HepG2 (cell line): ENCODE results near the gene SPC24. TPM values are rescaled to one million over a fixed set of nuclear protein-coding genes. Genes with fewer than 3 reads are reported as not detected.

Experiments
- CBX2 ChIP-seq, 2 experiments: fragments of 200-600 bp in 1 of 2; sonication (generic); formaldehyde crosslinking in 1 of 2; IDR thresholded peaks; 2 replicates each; pipeline versions ENCODE4 v1.7.0 to v1.8.1; 2018 to 2022; ENCODE audit warnings: low read depth in 2 of 2, low read length in 1 of 2, mild to moderate bottlenecking in 1 of 2, missing genetic modification reagents in 1 of 2
- GATA4 ChIP-seq: sonication (generic); IDR thresholded peaks from 2 replicates; pipeline ENCODE4 v1.6.1; 2016; ENCODE audit warnings: antibody characterized with exemption, low read depth, borderline replicate concordance
- GFI1 ChIP-seq: sonication (generic); formaldehyde crosslinking; IDR thresholded peaks from 2 replicates; pipeline ENCODE4 v1.5.0; 2020; ENCODE audit warnings: missing genetic modification reagents, mild to moderate bottlenecking, borderline replicate concordance
- GMEB2 ChIP-seq: IDR thresholded peaks from 2 replicates; pipeline ENCODE4 v1.6.1; 2016; ENCODE audit warnings: missing biosample characterization, missing genetic modification reagents, low read depth
- HNRNPLL ChIP-seq: fragments of 200-400 bp; formaldehyde crosslinking; IDR thresholded peaks from 2 replicates; pipeline ENCODE4 v1.6.1; 2017; ENCODE audit warnings: mild to moderate bottlenecking, low read depth, low read length; ENCODE audit not compliant: poor library complexity, severe bottlenecking
- HOXA9 ChIP-seq: sonication (generic); formaldehyde crosslinking; IDR thresholded peaks from 2 replicates; pipeline ENCODE4 v1.8.1; 2022; ENCODE audit warnings: missing genetic modification reagents, mild to moderate bottlenecking, moderate library complexity, borderline replicate concordance
- KLF9 ChIP-seq: IDR thresholded peaks from 2 replicates; pipeline ENCODE4 v1.6.1; 2016; ENCODE audit warnings: low read depth
- MTA1 ChIP-seq: sonication (generic); formaldehyde crosslinking; IDR thresholded peaks from 2 replicates; pipeline ENCODE4 v1.4.0; 2020; ENCODE audit warnings: missing genetic modification reagents, mild to moderate bottlenecking, borderline replicate concordance
- NAIF1 ChIP-seq: sonication (generic); formaldehyde crosslinking; IDR thresholded peaks from 2 replicates; pipeline ENCODE4 v1.5.0; 2020; ENCODE audit warnings: mild to moderate bottlenecking, missing genetic modification reagents, borderline replicate concordance
- NCOA5 ChIP-seq: sonication (generic); formaldehyde crosslinking; IDR thresholded peaks from 2 replicates; pipeline ENCODE4 v1.4.0; 2020; ENCODE audit warnings: missing genetic modification reagents
- SIX1 ChIP-seq: sonication (generic); formaldehyde crosslinking; IDR thresholded peaks from 2 replicates; pipeline ENCODE4 v1.4.0; 2020; ENCODE audit warnings: missing genetic modification reagents, borderline replicate concordance
- SIX4 ChIP-seq: sonication (generic); formaldehyde crosslinking; IDR thresholded peaks from 2 replicates; pipeline ENCODE4 v1.4.0; 2020; ENCODE audit warnings: missing genetic modification reagents
- TBX2 ChIP-seq: sonication (generic); formaldehyde crosslinking; IDR thresholded peaks from 2 replicates; pipeline ENCODE4 v1.5.0; 2020; ENCODE audit warnings: missing genetic modification reagents, mild to moderate bottlenecking, borderline replicate concordance
- TCF7L2 ChIP-seq: IDR thresholded peaks from 2 replicates; pipeline ENCODE4 v1.6.1; 2011; ENCODE audit warnings: mild to moderate bottlenecking, low read depth, low read length, moderate library complexity
- THAP9 ChIP-seq: sonication (generic); formaldehyde crosslinking; IDR thresholded peaks from 2 replicates; pipeline ENCODE4; 2020; ENCODE audit warnings: missing genetic modification reagents, mild to moderate bottlenecking, borderline replicate concordance
- ZNF296 ChIP-seq: sonication (generic); formaldehyde crosslinking; conservative IDR thresholded peaks from 2 replicates; pipeline ENCODE4 v1.5.0; 2020; ENCODE audit warnings: mild to moderate bottlenecking, missing genetic modification reagents
- ZNF749 ChIP-seq: sonication (generic); formaldehyde crosslinking; IDR thresholded peaks from 2 replicates; pipeline ENCODE4 v1.8.0; 2022; ENCODE audit warnings: mild to moderate bottlenecking, missing genetic modification reagents, moderate library complexity, borderline replicate concordance
- polyA plus RNA-seq, 8 experiments: library from polyadenylated mRNA; depleted of rRNA in 3 of 8; stranded (reverse) in 7 of 8; unstranded in 1 of 8; fragments of >200 nt; fragmentation: Illumina TruSeq in 4 of 8; extraction: Trizol in 4 of 8; gene quantifications; 2 replicates each; pipeline versions ENCODE4 v1.2.1 to v1.2.3, GENCODE V29; 2011 to 2016; ENCODE audit warnings: low read depth in 4 of 8, missing spikeins in 1 of 8, mixed read lengths in 1 of 8; ENCODE audit not compliant: insufficient read depth in 1 of 8
- total RNA-seq, 5 experiments: library from RNA; depleted of rRNA; stranded (reverse); fragments of >200 nt; fragmentation: Illumina TruSeq; extraction: Trizol; gene quantifications; 2 replicates each; pipeline ENCODE4 v1.2.3, GENCODE V29; 2016; ENCODE audit warnings: low read depth in 1 of 5
- TF ChIP-seq, protein P1 (sequence below): sonication (generic); formaldehyde crosslinking; IDR thresholded peaks from 2 replicates; pipeline ENCODE4 v1.4.0; 2020; ENCODE audit warnings: missing genetic modification reagents

SPC24 gene
- total and polyA plus RNA-seq, 2 of the 13 experiments (the other 11 are each of a cell fraction or from before 2014, with no cell fraction given), result 10.0 to 46.2 TPM

- TF ChIP-seq THAP9 (CRISPR knock-in tag) (0 out of 2 replicates have a peak, but pooled peaks have one; percentile 31), TBX2 (CRISPR knock-in tag) (peak; percentile 70), CBX2 (IDR thresholded peaks at IDR 0.05; ENCODE audit: low read depth, low read length) (no peak), CBX2 (CRISPR knock-in tag; IDR thresholded peaks at IDR 0.05; ENCODE audit: low read depth) (no peak), NCOA5 (no peak), SIX1 (no peak), ZNF296 (CRISPR knock-in tag) (no peak), SIX4 (CRISPR knock-in tag) (no peak; the same call in 1 of the 2 replicates), KLF9 (CRISPR knock-in tag) (no peak), MTA1 (CRISPR knock-in tag) (no peak), TCF7L2 (no peak), GATA4 (no peak), HOXA9 (0 out of 2 replicates have a peak, but pooled peaks have one; percentile 25), GFI1 (CRISPR knock-in tag) (no peak), HNRNPLL (no peak), ZNF749 (CRISPR knock-in tag) (no peak), NAIF1 (CRISPR knock-in tag) (no peak), GMEB2 (CRISPR knock-in tag) (no peak)
- TF ChIP-seq, protein P1, sequence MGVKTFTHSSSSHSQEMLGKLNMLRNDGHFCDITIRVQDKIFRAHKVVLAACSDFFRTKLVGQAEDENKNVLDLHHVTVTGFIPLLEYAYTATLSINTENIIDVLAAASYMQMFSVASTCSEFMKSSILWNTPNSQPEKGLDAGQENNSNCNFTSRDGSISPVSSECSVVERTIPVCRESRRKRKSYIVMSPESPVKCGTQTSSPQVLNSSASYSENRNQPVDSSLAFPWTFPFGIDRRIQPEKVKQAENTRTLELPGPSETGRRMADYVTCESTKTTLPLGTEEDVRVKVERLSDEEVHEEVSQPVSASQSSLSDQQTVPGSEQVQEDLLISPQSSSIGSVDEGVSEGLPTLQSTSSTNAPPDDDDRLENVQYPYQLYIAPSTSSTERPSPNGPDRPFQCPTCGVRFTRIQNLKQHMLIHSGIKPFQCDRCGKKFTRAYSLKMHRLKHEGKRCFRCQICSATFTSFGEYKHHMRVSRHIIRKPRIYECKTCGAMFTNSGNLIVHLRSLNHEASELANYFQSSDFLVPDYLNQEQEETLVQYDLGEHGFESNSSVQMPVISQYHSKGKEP (CRISPR knock-in tag), result no peak
These were observed at the start of gene SPC24 (continued) for GRCh38 chr19:11155373-11156120.
